ENCODE measurements around the gene NDOR1.

Gene NDOR1

GRCh38 chr9:137165250-137165836 lies 40.2 kb upstream of the NDOR1 start:
- Histone ChIP-seq H3K79me1 (ENCODE audit: low read length) (no peaks in the 10 kb centered on the region), H3K36me3 (ENCODE audit: control insufficient read depth in 1 of 2, insufficient read depth in 2 of 2, low read length in 2 of 2) (no peaks in the 10 kb centered on the region), H3K14ac (ENCODE audit: low read length) (no peak overlapping the region), H3K4me2 (ENCODE audit: low read length) (no peak overlapping the region), H3K4me1 (ENCODE audit: control insufficient read depth in 1 of 2, insufficient read depth in 2 of 2, low read length in 2 of 2) (peaks cover 0 to 11% of the 10 kb centered on the region in 2 experiments), H4K91ac (ENCODE audit: low read depth, low read length) (no peak overlapping the region), H4K8ac (ENCODE audit: low read depth, low read length) (no peak overlapping the region), H3K27me3 (ENCODE audit: insufficient read depth, low read length) (peaks cover 80% of the 10 kb centered on the region), H3K79me2 (ENCODE audit: control insufficient read depth, insufficient read depth, low read length, poor library complexity) (no peaks in the 10 kb centered on the region), H3K4me3 (ENCODE audit: low read depth, low read length) (no peak overlapping the region), H2BK5ac (ENCODE audit: low read depth, low read length, poor library complexity) (no peak overlapping the region), H3K4ac (ENCODE audit: low read depth, low read length) (no peak overlapping the region), H2BK120ac (ENCODE audit: insufficient read depth, low read length, poor library complexity) (no peak overlapping the region), H2AFZ (ENCODE audit: insufficient read depth, low read length, poor library complexity) (no peak overlapping the region), H3K9ac (ENCODE audit: low read length) (no peak overlapping the region), H2AK5ac (ENCODE audit: low read length) (no peak overlapping the region), H3K27ac (ENCODE audit: low read depth, low read length) (no peak overlapping the region), H3K18ac (ENCODE audit: low read length) (no peak overlapping the region), H3K9me3 (ENCODE audit: insufficient read depth, low read depth, low read length) (peaks cover 13% of the 10 kb centered on the region), H2BK12ac (ENCODE audit: low read length) (no peak overlapping the region), H3K23ac (ENCODE audit: low read length) (no peak overlapping the region), H4K12ac (ENCODE audit: low read depth, low read length) (no peak overlapping the region)
- WGBS (ENCODE audit: extremely low coverage, insufficient coverage, insufficient read length) = no CpG with 5 or more reads among the region's 32 CpGs
- DNase-seq = no peak

DNA sequence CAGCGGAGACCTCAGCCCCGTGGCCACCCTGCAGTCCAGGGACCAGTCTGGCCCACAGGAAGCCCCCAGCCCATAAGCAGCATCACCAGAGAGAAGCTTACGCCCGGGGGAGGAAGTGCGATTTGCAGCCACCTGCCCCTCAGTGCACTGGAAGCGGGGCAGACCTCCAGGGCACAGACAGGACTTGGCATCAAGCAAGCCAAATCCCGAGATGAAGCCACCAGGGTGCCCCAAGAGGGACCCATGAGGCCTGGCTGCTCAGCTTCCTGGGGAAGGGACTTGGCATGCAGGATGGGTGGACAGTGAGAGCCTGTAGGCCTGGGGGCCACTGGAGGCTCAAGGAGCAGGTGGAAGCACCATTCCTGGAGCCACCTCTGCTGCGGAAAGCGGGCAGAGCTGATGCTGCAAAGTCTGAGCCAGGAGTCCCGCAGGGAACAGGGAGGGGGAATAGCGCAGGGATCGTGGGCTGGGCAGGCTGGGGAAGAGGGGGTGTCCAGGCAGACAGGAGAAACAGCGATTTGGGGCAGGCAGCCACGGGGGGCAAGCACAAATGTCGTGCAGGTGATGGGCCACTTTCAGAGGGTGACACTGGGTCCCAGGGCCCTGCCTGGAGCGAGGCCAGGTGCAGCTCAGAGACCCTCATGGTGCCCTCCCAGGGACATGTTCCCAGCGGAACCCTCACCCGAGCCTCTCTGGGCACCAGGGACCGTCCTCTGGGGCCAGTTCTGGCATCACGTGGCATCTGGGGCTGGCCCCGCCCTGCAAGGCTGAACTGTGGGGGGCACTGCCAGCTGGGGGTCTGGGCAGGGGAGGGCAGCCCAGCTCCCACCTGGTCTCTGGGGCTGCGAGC lies 38.9 kb upstream of the NDOR1 start:
- no peak for DNase-seq
- H4K12ac ChIP-seq (ENCODE audit: low read depth, low read length) = no peak overlapping the region
- no peaks in the 10 kb centered on the region for H3K79me1 ChIP-seq (ENCODE audit: low read length)

DNA sequence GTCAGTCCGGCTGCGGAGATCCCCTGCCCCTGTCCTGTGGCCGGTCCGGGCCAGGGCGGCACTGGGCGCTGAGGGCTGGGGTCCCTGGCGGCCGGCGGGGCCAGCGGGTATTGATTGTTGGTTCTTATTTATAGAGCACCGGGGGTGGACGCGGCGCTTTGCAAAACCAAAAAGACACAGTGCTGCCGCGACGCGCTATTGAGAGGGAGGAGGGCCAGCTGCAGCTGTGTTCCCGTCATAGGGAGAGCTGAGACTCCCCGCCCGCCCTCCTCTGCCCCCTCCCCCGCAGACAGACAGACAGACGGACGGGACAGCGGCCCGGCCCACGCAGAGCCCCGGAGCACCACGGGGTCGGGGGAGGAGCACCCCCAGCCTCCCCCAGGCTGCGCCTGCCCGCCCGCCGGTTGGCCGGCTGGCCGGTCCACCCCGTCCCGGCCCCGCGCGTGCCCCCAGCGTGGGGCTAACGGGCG lies 38.2 kb upstream of the NDOR1 start:
- H3K4me1 ChIP-seq (ENCODE audit: control insufficient read depth in 1 of 2, insufficient read depth in 2 of 2, low read length in 2 of 2) = peaks cover 0 to 11% of the 10 kb centered on the region in 2 experiments
- H3K4me2 ChIP-seq (ENCODE audit: low read length) = no peak overlapping the region
- no peaks in the 10 kb centered on the region for H3K79me1 ChIP-seq (ENCODE audit: low read length)
- no peak overlapping the region for H2BK120ac ChIP-seq (ENCODE audit: insufficient read depth, low read length, poor library complexity)
- no peak overlapping the region for H3K27ac ChIP-seq (ENCODE audit: low read depth, low read length)
- H4K91ac ChIP-seq (ENCODE audit: low read depth, low read length) = no peak overlapping the region
- H3K27me3 ChIP-seq (ENCODE audit: insufficient read depth, low read length) = peaks cover 73% of the 10 kb centered on the region
- H3K9me3 ChIP-seq (ENCODE audit: insufficient read depth, low read depth, low read length) = peaks cover 6% of the 10 kb centered on the region
- H3K36me3 ChIP-seq (ENCODE audit: control insufficient read depth in 1 of 2, insufficient read depth in 2 of 2, low read length in 2 of 2) = no peaks in the 10 kb centered on the region
- DNase-seq = no peak
- no CpG with 5 or more reads among the region's 44 CpGs for WGBS (ENCODE audit: extremely low coverage, insufficient coverage, insufficient read length)
- H3K23ac ChIP-seq (ENCODE audit: low read length) = no peak overlapping the region
- H3K18ac ChIP-seq (ENCODE audit: low read length) = no peak overlapping the region
- no peak overlapping the region for H2BK12ac ChIP-seq (ENCODE audit: low read length)
- H4K12ac ChIP-seq (ENCODE audit: low read depth, low read length) = no peak overlapping the region
- H2BK5ac ChIP-seq (ENCODE audit: low read depth, low read length, poor library complexity) = no peak overlapping the region
- no peak overlapping the region for H2AK5ac ChIP-seq (ENCODE audit: low read length)
- H2AFZ ChIP-seq (ENCODE audit: insufficient read depth, low read length, poor library complexity) = no peak overlapping the region
- no peak overlapping the region for H4K8ac ChIP-seq (ENCODE audit: low read depth, low read length)
- H3K79me2 ChIP-seq (ENCODE audit: control insufficient read depth, insufficient read depth, low read length, poor library complexity) = no peaks in the 10 kb centered on the region
- H3K4ac ChIP-seq (ENCODE audit: low read depth, low read length) = no peak overlapping the region
- no peak overlapping the region for H3K14ac ChIP-seq (ENCODE audit: low read length)
- no peak overlapping the region for H3K4me3 ChIP-seq (ENCODE audit: low read depth, low read length)
- no peak overlapping the region for H3K9ac ChIP-seq (ENCODE audit: low read length)

More for the DNA sequence above, 38.9 kb upstream of the NDOR1 start:
- Histone ChIP-seq H2BK12ac (ENCODE audit: low read length) (no peak overlapping the region), H3K14ac (ENCODE audit: low read length) (no peak overlapping the region), H3K4me3 (ENCODE audit: low read depth, low read length) (no peak overlapping the region), H2BK120ac (ENCODE audit: insufficient read depth, low read length, poor library complexity) (no peak overlapping the region), H2BK5ac (ENCODE audit: low read depth, low read length, poor library complexity) (no peak overlapping the region), H3K27me3 (ENCODE audit: insufficient read depth, low read length) (peaks cover 80% of the 10 kb centered on the region), H3K18ac (ENCODE audit: low read length) (no peak overlapping the region), H3K9ac (ENCODE audit: low read length) (no peak overlapping the region), H3K4ac (ENCODE audit: low read depth, low read length) (no peak overlapping the region), H3K4me2 (ENCODE audit: low read length) (no peak overlapping the region), H3K36me3 (ENCODE audit: control insufficient read depth in 1 of 2, insufficient read depth in 2 of 2, low read length in 2 of 2) (no peaks in the 10 kb centered on the region), H2AK5ac (ENCODE audit: low read length) (no peak overlapping the region), H4K91ac (ENCODE audit: low read depth, low read length) (no peak overlapping the region), H3K9me3 (ENCODE audit: insufficient read depth, low read depth, low read length) (peaks cover 12% of the 10 kb centered on the region), H3K27ac (ENCODE audit: low read depth, low read length) (no peak overlapping the region), H3K79me2 (ENCODE audit: control insufficient read depth, insufficient read depth, low read length, poor library complexity) (no peaks in the 10 kb centered on the region), H2AFZ (ENCODE audit: insufficient read depth, low read length, poor library complexity) (no peak overlapping the region), H4K8ac (ENCODE audit: low read depth, low read length) (no peak overlapping the region), H3K4me1 (ENCODE audit: control insufficient read depth in 1 of 2, insufficient read depth in 2 of 2, low read length in 2 of 2) (peaks cover 0 to 11% of the 10 kb centered on the region in 2 experiments), H3K23ac (ENCODE audit: low read length) (no peak overlapping the region)
- no CpG with 5 or more reads among the region's 22 CpGs for WGBS (ENCODE audit: extremely low coverage, insufficient coverage, insufficient read length)

GRCh38 chr9:137167747-137168572 lies 37.5 kb upstream of the NDOR1 start:
- Histone ChIP-seq H4K12ac (ENCODE audit: low read depth, low read length) (no peak overlapping the region), H3K36me3 (ENCODE audit: control insufficient read depth in 1 of 2, insufficient read depth in 2 of 2, low read length in 2 of 2) (no peaks in the 10 kb centered on the region), H4K8ac (ENCODE audit: low read depth, low read length) (no peak overlapping the region), H3K14ac (ENCODE audit: low read length) (no peak overlapping the region), H3K23ac (ENCODE audit: low read length) (no peak overlapping the region), H2BK120ac (ENCODE audit: insufficient read depth, low read length, poor library complexity) (no peak overlapping the region), H3K4me3 (ENCODE audit: low read depth, low read length) (no peak overlapping the region), H2BK12ac (ENCODE audit: low read length) (no peak overlapping the region), H3K18ac (ENCODE audit: low read length) (no peak overlapping the region), H3K9me3 (ENCODE audit: insufficient read depth, low read depth, low read length) (peaks cover 6% of the 10 kb centered on the region), H3K9ac (ENCODE audit: low read length) (no peak overlapping the region), H3K27me3 (ENCODE audit: insufficient read depth, low read length) (peaks cover 67% of the 10 kb centered on the region), H3K4me1 (ENCODE audit: control insufficient read depth in 1 of 2, insufficient read depth in 2 of 2, low read length in 2 of 2) (peaks cover 0 to 11% of the 10 kb centered on the region in 2 experiments), H2AFZ (ENCODE audit: insufficient read depth, low read length, poor library complexity) (no peak overlapping the region), H3K4ac (ENCODE audit: low read depth, low read length) (no peak overlapping the region), H3K27ac (ENCODE audit: low read depth, low read length) (no peak overlapping the region), H4K91ac (ENCODE audit: low read depth, low read length) (no peak overlapping the region), H3K4me2 (ENCODE audit: low read length) (no peak overlapping the region), H2AK5ac (ENCODE audit: low read length) (no peak overlapping the region), H2BK5ac (ENCODE audit: low read depth, low read length, poor library complexity) (no peak overlapping the region), H3K79me2 (ENCODE audit: control insufficient read depth, insufficient read depth, low read length, poor library complexity) (no peaks in the 10 kb centered on the region), H3K79me1 (ENCODE audit: low read length) (no peaks in the 10 kb centered on the region)
- WGBS (ENCODE audit: extremely low coverage, insufficient coverage, insufficient read length) = no CpG with 5 or more reads among the region's 57 CpGs
- no peak for DNase-seq

All from trophoblast cell (in vitro differentiated cells and primary cell).